Glutamatergic neuron (in vitro differentiated cells): Measurements from ENCODE around the gene CWH43. TPM values are rescaled to one million over a fixed set of nuclear protein-coding genes. Genes with fewer than 3 reads are reported as not detected.
"Not testable (repeated sequence)": the region's sequence is repeated elsewhere in the genome, so short reads cannot be mapped to it uniquely, and the experiment has no call there.

Source experiments
- DNase-seq: peaks from one replicate; pipeline ENCODE4 v3.0.0; 2022
- H3K27ac Mint-ChIP-seq: one replicate; pipeline ENCODE4 v1.8.0; 2020; ENCODE audit warnings: mild to moderate bottlenecking, mixed read lengths, inconsistent platforms; ENCODE audit not compliant: unreplicated experiment
- H3K27me3 Mint-ChIP-seq: one replicate; pipeline ENCODE4 v1.8.0; 2020; ENCODE audit warnings: mild to moderate bottlenecking, moderate library complexity, mixed read lengths, inconsistent platforms; ENCODE audit not compliant: unreplicated experiment
- H3K36me3 Mint-ChIP-seq: one replicate; pipeline ENCODE4 v1.8.0; 2020; ENCODE audit warnings: mild to moderate bottlenecking, mixed read lengths, inconsistent platforms; ENCODE audit not compliant: unreplicated experiment
- H3K4me1 Mint-ChIP-seq: one replicate; pipeline ENCODE4 v1.8.0; 2020; ENCODE audit warnings: mild to moderate bottlenecking, low read depth, mixed read lengths, inconsistent platforms; ENCODE audit not compliant: unreplicated experiment
- H3K4me3 Mint-ChIP-seq: one replicate; pipeline ENCODE4 v1.8.0; 2020; ENCODE audit warnings: mild to moderate bottlenecking, mixed read lengths, inconsistent platforms; ENCODE audit not compliant: unreplicated experiment
- H3K9me3 Mint-ChIP-seq: one replicate; pipeline ENCODE4 v1.8.0; 2020; ENCODE audit warnings: mild to moderate bottlenecking, moderate library complexity, mixed read lengths, inconsistent platforms; ENCODE audit not compliant: unreplicated experiment
- total RNA-seq: library from RNA; stranded (reverse); fragmentation: NEBNext Ultra II Directional; extraction: Animal tissue kit (Norgen Biotek cat#: 25700); gene quantifications from one replicate; pipeline ENCODE4 v1.2.1, GENCODE V29; 2021; ENCODE audit not compliant: unreplicated experiment
- TF ChIP-seq, protein P1 (sequence below): fragments of 200-600 bp; sonication (generic); IDR thresholded peaks from one replicate; pipeline ENCODE4 v1.5.0; 2021; ENCODE audit not compliant: partially characterized antibody, unreplicated experiment

The CWH43 gene
- total RNA-seq, 1 donor from 2014 or later: not detected

DNA sequence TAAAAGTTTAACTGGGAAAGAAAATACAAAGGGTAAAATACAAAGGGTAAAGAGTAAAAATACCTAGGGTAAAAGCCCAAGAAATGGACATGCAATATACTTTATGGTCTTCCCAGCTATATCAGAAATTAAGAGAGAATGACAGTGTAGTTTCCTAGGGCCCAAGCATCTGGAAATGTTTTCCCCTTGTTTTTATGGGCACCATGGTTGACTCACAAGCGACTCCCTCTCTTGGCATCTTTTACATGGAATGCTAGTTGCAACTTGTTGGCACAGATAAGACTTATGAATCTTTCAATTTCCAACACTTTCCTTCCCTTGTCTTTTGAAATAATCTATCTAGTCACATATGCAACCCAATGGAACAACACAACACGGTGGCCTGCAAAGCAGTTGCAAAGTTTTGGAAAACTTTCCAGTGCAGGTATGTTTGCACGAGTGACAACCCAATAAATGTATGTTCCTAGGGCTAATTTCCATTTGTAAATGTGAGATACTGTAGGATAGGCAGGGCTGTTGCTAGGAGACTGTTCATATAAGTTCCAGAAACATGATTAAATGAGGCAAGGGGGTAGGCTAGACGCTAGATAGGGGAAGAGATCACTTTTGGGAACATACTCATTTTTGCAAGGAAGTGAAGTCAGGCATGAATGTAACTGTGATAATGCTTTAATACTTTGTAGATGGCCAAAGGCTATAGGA is 36.4 kb upstream of the CWH43 start:
- DNase-seq: no peak
- H3K4me3 Mint-ChIP-seq: no peak overlapping the region
- TF ChIP-seq, protein P1, sequence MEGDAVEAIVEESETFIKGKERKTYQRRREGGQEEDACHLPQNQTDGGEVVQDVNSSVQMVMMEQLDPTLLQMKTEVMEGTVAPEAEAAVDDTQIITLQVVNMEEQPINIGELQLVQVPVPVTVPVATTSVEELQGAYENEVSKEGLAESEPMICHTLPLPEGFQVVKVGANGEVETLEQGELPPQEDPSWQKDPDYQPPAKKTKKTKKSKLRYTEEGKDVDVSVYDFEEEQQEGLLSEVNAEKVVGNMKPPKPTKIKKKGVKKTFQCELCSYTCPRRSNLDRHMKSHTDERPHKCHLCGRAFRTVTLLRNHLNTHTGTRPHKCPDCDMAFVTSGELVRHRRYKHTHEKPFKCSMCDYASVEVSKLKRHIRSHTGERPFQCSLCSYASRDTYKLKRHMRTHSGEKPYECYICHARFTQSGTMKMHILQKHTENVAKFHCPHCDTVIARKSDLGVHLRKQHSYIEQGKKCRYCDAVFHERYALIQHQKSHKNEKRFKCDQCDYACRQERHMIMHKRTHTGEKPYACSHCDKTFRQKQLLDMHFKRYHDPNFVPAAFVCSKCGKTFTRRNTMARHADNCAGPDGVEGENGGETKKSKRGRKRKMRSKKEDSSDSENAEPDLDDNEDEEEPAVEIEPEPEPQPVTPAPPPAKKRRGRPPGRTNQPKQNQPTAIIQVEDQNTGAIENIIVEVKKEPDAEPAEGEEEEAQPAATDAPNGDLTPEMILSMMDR: no peak
- no peaks in the 10 kb centered on the region for H3K27me3 Mint-ChIP-seq
- H3K4me1 Mint-ChIP-seq: no peaks in the 10 kb centered on the region
- H3K9me3 Mint-ChIP-seq: no peaks in the 10 kb centered on the region
- no peaks in the 10 kb centered on the region for H3K36me3 Mint-ChIP-seq
- no peak overlapping the region for H3K27ac Mint-ChIP-seq

DNA sequence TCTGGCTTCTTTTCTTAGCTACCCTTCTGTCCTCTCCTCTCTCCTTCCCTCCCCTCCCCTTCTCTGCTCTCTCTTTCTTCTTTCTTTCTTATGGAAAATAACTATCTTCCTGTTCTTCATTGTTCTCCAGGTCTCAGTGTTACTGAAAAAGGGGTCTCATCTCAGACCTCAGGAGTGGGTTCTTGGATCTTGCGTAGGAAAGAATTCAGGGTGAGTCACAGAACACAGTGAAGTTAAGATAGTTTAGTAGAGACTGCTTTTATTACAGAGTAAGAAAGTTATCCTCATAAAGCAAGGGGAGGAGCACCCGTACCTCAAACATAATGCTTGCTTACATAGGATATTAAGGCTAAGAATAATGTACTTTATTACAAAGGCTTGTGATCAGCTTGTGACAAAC is 31.8 kb upstream of the CWH43 start:
- Mint-ChIP-seq H3K9me3 (no peaks in the 10 kb centered on the region), H3K27ac (no peak overlapping the region), H3K4me1 (no peaks in the 10 kb centered on the region), H3K27me3 (peaks cover 3% of the 10 kb centered on the region), H3K4me3 (no peak overlapping the region), H3K36me3 (no peaks in the 10 kb centered on the region)
- TF ChIP-seq, protein P1: no peak
- no peak for DNase-seq

DNA sequence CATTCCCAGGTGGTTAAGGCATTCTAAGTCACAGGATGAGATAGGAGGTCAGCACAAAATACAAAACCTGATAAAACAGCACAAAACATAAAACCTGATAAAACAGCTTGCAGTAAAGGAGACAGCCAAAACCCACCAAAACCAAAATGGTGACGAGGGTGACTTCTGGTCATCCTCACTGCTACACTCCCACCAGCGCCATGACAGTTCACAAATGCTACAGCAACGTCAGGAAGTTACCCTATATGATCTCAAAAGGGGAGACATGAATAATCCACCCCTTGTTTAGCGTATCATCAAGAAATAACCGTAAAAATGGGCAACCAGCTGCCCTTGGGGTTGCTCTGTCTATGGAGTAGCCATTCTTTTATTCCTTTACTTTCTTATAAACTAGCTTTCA is 28.7 kb upstream of the CWH43 start:
- H3K9me3 Mint-ChIP-seq, H3K4me1 Mint-ChIP-seq, H3K36me3 Mint-ChIP-seq, DNase-seq, H3K27me3 Mint-ChIP-seq, H3K27ac Mint-ChIP-seq, H3K4me3 Mint-ChIP-seq: not testable (repeated sequence)

DNA sequence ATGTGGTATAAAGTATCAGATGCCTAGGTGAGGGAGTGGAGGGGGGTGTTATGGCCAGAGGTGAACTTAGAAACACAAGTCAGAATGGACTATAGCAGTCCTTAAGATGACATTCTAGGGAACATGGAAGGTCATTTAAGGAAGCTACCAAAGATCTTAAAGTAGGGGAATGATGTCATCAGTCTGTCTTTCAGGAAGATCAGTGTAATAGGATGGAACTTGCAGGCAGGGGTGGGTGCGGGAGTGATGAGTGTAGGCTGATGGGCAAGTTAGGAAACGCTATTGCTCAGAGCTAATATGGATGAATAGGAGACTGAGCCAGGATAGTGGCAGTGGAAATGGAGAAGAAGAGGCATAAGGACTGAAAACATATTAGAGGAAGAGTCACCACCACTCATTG is 27.5 kb upstream of the CWH43 start:
- no peak for DNase-seq
- Mint-ChIP-seq H3K4me1 (no peaks in the 10 kb centered on the region), H3K9me3 (no peaks in the 10 kb centered on the region), H3K4me3 (no peak overlapping the region), H3K27me3 (peaks cover 3% of the 10 kb centered on the region), H3K27ac (no peak overlapping the region), H3K36me3 (no peaks in the 10 kb centered on the region)
- TF ChIP-seq, protein P1: no peak

DNA sequence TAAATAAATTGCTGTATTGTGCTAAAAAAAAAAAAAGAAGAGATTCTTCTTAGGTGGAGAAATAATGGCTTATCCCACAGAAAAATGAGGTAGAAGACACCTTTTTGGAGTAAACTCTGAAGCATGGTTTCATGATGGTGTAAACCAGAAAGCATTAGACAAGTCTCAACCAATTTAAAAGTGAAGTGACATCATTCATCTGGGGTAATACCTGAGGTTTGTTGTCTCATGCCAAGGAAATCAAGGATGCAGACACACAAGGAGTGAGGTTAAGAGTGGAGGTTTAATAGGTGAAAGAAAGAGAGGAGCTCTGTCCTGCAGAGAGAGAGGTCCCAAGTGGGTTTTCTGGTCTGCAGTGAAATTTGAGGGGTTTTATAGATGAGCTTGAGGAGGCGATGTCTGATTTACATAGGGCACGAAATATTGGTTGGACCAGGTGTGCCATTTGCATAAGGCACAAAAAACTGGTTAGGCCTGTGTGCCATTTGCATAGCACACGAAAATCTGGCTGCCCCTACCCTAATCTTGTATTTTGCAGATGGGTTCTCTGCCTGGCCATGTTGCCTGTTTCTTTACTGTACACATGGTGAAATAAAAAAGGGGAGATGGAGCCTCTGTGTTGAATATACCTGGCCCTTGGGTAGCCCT is 25.0 kb upstream of the CWH43 start:
- no peak for DNase-seq
- no peak overlapping the region for H3K27ac Mint-ChIP-seq
- H3K36me3 Mint-ChIP-seq: no peaks in the 10 kb centered on the region
- H3K27me3 Mint-ChIP-seq: peaks cover 3% of the 10 kb centered on the region
- H3K4me1 Mint-ChIP-seq: no peaks in the 10 kb centered on the region
- H3K9me3 Mint-ChIP-seq: no peaks in the 10 kb centered on the region
- TF ChIP-seq, protein P1: no peak
- H3K4me3 Mint-ChIP-seq: no peak overlapping the region
